CD4-positive, alpha-beta T cell treated with Interleukin-15 for 4 hours (primary cell): ENCODE data around the gene BMP8A.
"Not testable (repeated sequence)": the region's sequence is repeated elsewhere in the genome, so short reads cannot be mapped to it uniquely, and the experiment has no call there.

Source experiments
- DNase-seq: peaks from one replicate; pipeline ENCODE4 v3.0.0-alpha.2; 2020; ENCODE audit warnings: low spot score

The BMP8A gene

GRCh38 chr1:39527190-39527579, 35.7 kb downstream of the BMP8A start:
- not testable (repeated sequence) for DNase-seq

- DNase-seq, result no peak
Observed at GRCh38 chr1:39528082-39528481, 36.6 kb downstream of the BMP8A start.

- no peak for DNase-seq
Observed at GRCh38 chr1:39529901-39530535, 38.6 kb downstream of the BMP8A start.

- no peak for DNase-seq
Observed at GRCh38 chr1:39531526-39531925, 40.1 kb downstream of the BMP8A start.

- no peak for DNase-seq
Observed at GRCh38 chr1:39533442-39533841, 42.0 kb downstream of the BMP8A start.

- DNase-seq, result no peak
Observed at GRCh38 chr1:39538531-39539251, 47.3 kb downstream of the BMP8A start.

GRCh38 chr1:39539252-39539790, 47.9 kb downstream of the BMP8A start:
- DNase-seq, result peak; percentile 55

- no peak for DNase-seq
Observed at GRCh38 chr1:39540504-39541031, 49.1 kb downstream of the BMP8A start.

GRCh38 chr1:39542924-39543323, 51.5 kb downstream of the BMP8A start:
- DNase-seq, result no peak

GRCh38 chr1:39544327-39544726, 52.9 kb downstream of the BMP8A start:
- DNase-seq, result no peak

- no peak for DNase-seq
Observed at GRCh38 chr1:39545531-39545930, 54.1 kb downstream of the BMP8A start.

- no peak for DNase-seq
Observed at GRCh38 chr1:39554277-39554676, 62.8 kb downstream of the BMP8A start.

GRCh38 chr1:39561279-39561678, 69.8 kb downstream of the BMP8A start:
- no peak for DNase-seq

GRCh38 chr1:39562886-39563285, 71.5 kb downstream of the BMP8A start:
- no peak for DNase-seq

- no peak for DNase-seq
Observed at GRCh38 chr1:39563669-39564068, 72.2 kb downstream of the BMP8A start.

- DNase-seq, result no peak
Observed at GRCh38 chr1:39564340-39564739, 72.9 kb downstream of the BMP8A start.

- no peak for DNase-seq
Observed at GRCh38 chr1:39564941-39565340, 73.5 kb downstream of the BMP8A start.

- DNase-seq, result no peak
Observed at GRCh38 chr1:39566441-39567137, 75.2 kb downstream of the BMP8A start.

- no peak for DNase-seq
Observed at GRCh38 chr1:39567302-39567701, 75.9 kb downstream of the BMP8A start.

GRCh38 chr1:39568208-39568607, 76.8 kb downstream of the BMP8A start:
- no peak for DNase-seq

- DNase-seq, result no peak
Observed at GRCh38 chr1:39569034-39569433, 77.6 kb downstream of the BMP8A start.

- DNase-seq, result no peak
Observed at GRCh38 chr1:39570477-39571177, 79.2 kb downstream of the BMP8A start.
